NB4 (cell line): Measurements from ENCODE around the gene MRPS14.

ENCODE experiments used
- DNase-seq: peaks from one replicate; pipeline ENCODE4 v3.0.0; 2010; ENCODE audit warnings: low read depth
- H3K4me3 ChIP-seq: one replicate; pipeline ENCODE4 v1.5.1; 2011; ENCODE audit warnings: mild to moderate bottlenecking, low read depth, low read length, moderate library complexity
- MYC ChIP-seq: IDR thresholded peaks from 2 replicates; pipeline ENCODE4 v1.6.1; 2011; ENCODE audit warnings: low read depth, low read length
- POLR2A ChIP-seq: IDR thresholded peaks from 2 replicates; pipeline ENCODE4 v1.6.1; 2011; ENCODE audit warnings: mild to moderate bottlenecking; ENCODE audit not compliant: insufficient read length; ENCODE audit errors: extremely low read depth
- TF ChIP-seq, protein P1 (sequence below): IDR thresholded peaks from 2 replicates; pipeline ENCODE4 v1.6.1; 2011; ENCODE audit warnings: low read depth, low read length
- TF ChIP-seq, protein P2 (sequence below): IDR thresholded peaks from one replicate; pipeline ENCODE4 v1.5.1; 2012; ENCODE audit warnings: low read depth, low read length

MRPS14 gene

GRCh38 chr1:174999216-174999935 lies 23.8 kb downstream of the MRPS14 start:
- DNase-seq = peak; percentile 98
- peak overlapping the region; percentile 85 for H3K4me3 ChIP-seq
- TF ChIP-seq POLR2A = peak; percentile 98
- TF ChIP-seq MYC = peak; percentile 63
- TF ChIP-seq, protein P1, sequence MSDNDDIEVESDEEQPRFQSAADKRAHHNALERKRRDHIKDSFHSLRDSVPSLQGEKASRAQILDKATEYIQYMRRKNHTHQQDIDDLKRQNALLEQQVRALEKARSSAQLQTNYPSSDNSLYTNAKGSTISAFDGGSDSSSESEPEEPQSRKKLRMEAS = peak; percentile 53
- TF ChIP-seq, protein P2, sequence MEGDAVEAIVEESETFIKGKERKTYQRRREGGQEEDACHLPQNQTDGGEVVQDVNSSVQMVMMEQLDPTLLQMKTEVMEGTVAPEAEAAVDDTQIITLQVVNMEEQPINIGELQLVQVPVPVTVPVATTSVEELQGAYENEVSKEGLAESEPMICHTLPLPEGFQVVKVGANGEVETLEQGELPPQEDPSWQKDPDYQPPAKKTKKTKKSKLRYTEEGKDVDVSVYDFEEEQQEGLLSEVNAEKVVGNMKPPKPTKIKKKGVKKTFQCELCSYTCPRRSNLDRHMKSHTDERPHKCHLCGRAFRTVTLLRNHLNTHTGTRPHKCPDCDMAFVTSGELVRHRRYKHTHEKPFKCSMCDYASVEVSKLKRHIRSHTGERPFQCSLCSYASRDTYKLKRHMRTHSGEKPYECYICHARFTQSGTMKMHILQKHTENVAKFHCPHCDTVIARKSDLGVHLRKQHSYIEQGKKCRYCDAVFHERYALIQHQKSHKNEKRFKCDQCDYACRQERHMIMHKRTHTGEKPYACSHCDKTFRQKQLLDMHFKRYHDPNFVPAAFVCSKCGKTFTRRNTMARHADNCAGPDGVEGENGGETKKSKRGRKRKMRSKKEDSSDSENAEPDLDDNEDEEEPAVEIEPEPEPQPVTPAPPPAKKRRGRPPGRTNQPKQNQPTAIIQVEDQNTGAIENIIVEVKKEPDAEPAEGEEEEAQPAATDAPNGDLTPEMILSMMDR = no peak

GRCh38 chr1:174998569-174999215 lies 24.5 kb downstream of the MRPS14 start:
- peak; percentile 81 for DNase-seq
- TF ChIP-seq POLR2A (no peak), MYC (no peak)
- TF ChIP-seq, protein P2 = peak; percentile 81
- TF ChIP-seq, protein P1 = peak; percentile 35; the same call in 1 of the 2 replicates
- peak overlapping the region; percentile 85 for H3K4me3 ChIP-seq

DNA sequence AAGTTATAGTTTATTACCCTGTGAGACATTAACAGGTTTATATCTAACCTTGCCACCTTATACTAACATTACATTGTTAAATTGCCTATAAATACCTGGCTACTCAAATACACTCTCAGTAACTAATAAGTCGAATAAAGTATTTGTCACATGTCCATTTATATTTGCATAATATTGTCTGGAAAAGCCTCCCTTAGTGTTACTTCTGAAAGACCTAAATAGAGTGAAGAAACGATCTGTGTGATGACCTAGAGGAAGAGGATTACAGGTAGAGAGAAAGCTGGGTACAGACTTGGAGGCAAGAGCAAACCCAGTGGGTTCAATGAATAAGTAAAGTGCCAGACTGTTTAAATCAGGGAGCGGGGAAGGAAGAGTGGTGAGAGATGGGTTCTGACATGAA lies 26.2 kb downstream of the MRPS14 start:
- TF ChIP-seq MYC = no peak
- TF ChIP-seq POLR2A = no peak
- TF ChIP-seq, protein P1 = no peak
- TF ChIP-seq, protein P2 = no peak
- no peak for DNase-seq

GRCh38 chr1:174996476-174996875 lies 26.7 kb downstream of the MRPS14 start:
- DNase-seq = no peak
- no peak overlapping the region for H3K4me3 ChIP-seq
- TF ChIP-seq MYC (no peak), POLR2A (no peak)
- TF ChIP-seq, protein P1 = no peak
- TF ChIP-seq, protein P2 = no peak

More for the DNA sequence above, 26.2 kb downstream of the MRPS14 start:
- no peak overlapping the region for H3K4me3 ChIP-seq

DNA sequence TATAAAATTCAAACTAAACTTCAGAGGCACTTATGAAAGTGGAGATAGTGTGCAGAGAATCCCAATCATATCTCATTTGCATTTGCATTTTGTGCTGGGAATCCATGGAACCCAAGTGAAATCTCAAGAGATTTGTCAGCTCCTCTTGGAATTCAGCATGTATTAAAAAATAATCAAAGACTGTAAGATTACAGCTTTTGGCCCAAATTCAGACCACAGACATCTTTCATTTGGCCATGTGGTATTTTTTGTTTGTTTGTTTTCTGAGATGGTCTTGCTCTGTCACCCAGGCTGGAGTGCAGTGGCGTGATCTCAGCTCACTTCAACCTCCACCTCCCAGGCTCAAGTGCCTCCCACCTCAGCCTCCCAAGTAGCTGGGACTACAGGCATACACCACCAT lies 27.3 kb downstream of the MRPS14 start:
- no peak for DNase-seq
- TF ChIP-seq, protein P2 = no peak
- TF ChIP-seq POLR2A (no peak), MYC (no peak)
- TF ChIP-seq, protein P1 = no peak
- no peak overlapping the region for H3K4me3 ChIP-seq
